ENCODE results near the gene RSRC1. TPM values are rescaled to one million over a fixed set of nuclear protein-coding genes. Genes with fewer than 3 reads are reported as not detected.

The RSRC1 gene
- total and polyA plus RNA-seq, 2 donors (not counting 1 experiment from before 2014, with no cell fraction given) = 4.5 to 54.6 TPM

- no peaks in the 10 kb centered on the region for H3K36me3 ChIP-seq (replicated peaks in 1 of 2; ENCODE audit: control extremely low read depth in 1 of 2, control insufficient read depth in 1 of 2, extremely low read depth in 1 of 2, insufficient read depth in 2 of 2, low read length in 1 of 2)
- H3K4me2 ChIP-seq (replicated peaks; ENCODE audit: low read depth, low read length, poor library complexity, severe bottlenecking) = no peak overlapping the region
- Mint-ChIP-seq H3K4me1 (no peaks in the 10 kb centered on the region), H3K27me3 (peaks cover 39% of the 10 kb centered on the region), H3K9me3 (ENCODE audit: insufficient read depth) (no peaks in the 10 kb centered on the region), H3K27ac (no peak overlapping the region), H3K4me3 (no peak overlapping the region)
- H3K4me1 ChIP-seq (ENCODE audit: control insufficient read depth in 2 of 2, insufficient read depth in 2 of 2, low read length in 2 of 2) = no peaks in the 10 kb centered on the region
- no peaks in the 10 kb centered on the region for H4K20me1 ChIP-seq (ENCODE audit: control insufficient read depth, insufficient read depth, low read length, poor library complexity, severe bottlenecking)
- ATAC-seq (ENCODE audit: low read depth) (no peak), DNase-seq (no peak)
- H3K79me2 ChIP-seq (ENCODE audit: control insufficient read depth, insufficient read depth, low read length) = no peaks in the 10 kb centered on the region
- TF ChIP-seq CTCF (IDR thresholded peaks at IDR 0.05) = no peak
- TF ChIP-seq EZH2 (IDR thresholded peaks at IDR 0.05; ENCODE audit: borderline replicate concordance, insufficient read depth, low read depth, low read length, poor library complexity, severe bottlenecking) = no peak
- H3K9ac ChIP-seq (ENCODE audit: low read length) = no peak overlapping the region
- H2AFZ ChIP-seq (ENCODE audit: insufficient read depth, low read depth, low read length, poor library complexity, severe bottlenecking) = no peak overlapping the region
- POLR2A ChIA-PET = no interaction called here
- no peak overlapping the region for H3K4me3 ChIP-seq (ENCODE audit: control extremely low read depth in 1 of 5, extremely low read depth in 1 of 5, insufficient read depth in 1 of 5, low read depth in 2 of 5, low read length in 4 of 5)
- H3K27ac ChIP-seq (ENCODE audit: low read length in 2 of 2) = no peak overlapping the region
- intact Hi-C loops (cut with micrococcal nuclease) = no loop called here
- peaks cover 0 to 13% (median 9%) of the 10 kb centered on the region in 4 experiments for H3K27me3 ChIP-seq (replicated peaks in 1 of 4; ENCODE audit: control extremely low read depth in 1 of 4, control insufficient read depth in 3 of 4, insufficient read depth in 4 of 4, low read length in 3 of 4)
- CTCF ChIA-PET = no interaction called here
- H3K9me3 ChIP-seq (ENCODE audit: control extremely low read depth in 1 of 3, control insufficient read depth in 2 of 3, insufficient read depth in 1 of 3, low read length in 2 of 3) = no peaks in the 10 kb centered on the region
Measured at GRCh38 chr3:158085358-158085757, 24.5 kb upstream of the RSRC1 start.

- Mint-ChIP-seq H3K27me3 (peaks cover 43% of the 10 kb centered on the region), H3K27ac (no peak overlapping the region), H3K4me1 (no peaks in the 10 kb centered on the region), H3K4me3 (no peak overlapping the region), H3K9me3 (ENCODE audit: insufficient read depth) (no peaks in the 10 kb centered on the region)
- no peak overlapping the region for H3K27ac ChIP-seq (ENCODE audit: low read length in 2 of 2)
- ChIA-PET POLR2A (no interaction called here), CTCF (no interaction called here)
- H2AFZ ChIP-seq (ENCODE audit: insufficient read depth, low read depth, low read length, poor library complexity, severe bottlenecking) = no peak overlapping the region
- H4K20me1 ChIP-seq (ENCODE audit: control insufficient read depth, insufficient read depth, low read length, poor library complexity, severe bottlenecking) = no peaks in the 10 kb centered on the region
- intact Hi-C loops (cut with micrococcal nuclease) = no loop called here
- H3K9ac ChIP-seq (ENCODE audit: low read length) = no peak overlapping the region
- no peak overlapping the region for H3K4me2 ChIP-seq (replicated peaks; ENCODE audit: low read depth, low read length, poor library complexity, severe bottlenecking)
- no peaks in the 10 kb centered on the region for H3K4me1 ChIP-seq (ENCODE audit: control insufficient read depth in 2 of 2, insufficient read depth in 2 of 2, low read length in 2 of 2)
- no peak overlapping the region for H3K4me3 ChIP-seq (ENCODE audit: control extremely low read depth in 1 of 5, extremely low read depth in 1 of 5, insufficient read depth in 1 of 5, low read depth in 2 of 5, low read length in 4 of 5)
- DNase-seq = no peak
- no peaks in the 10 kb centered on the region for H3K36me3 ChIP-seq (replicated peaks in 1 of 2; ENCODE audit: control extremely low read depth in 1 of 2, control insufficient read depth in 1 of 2, extremely low read depth in 1 of 2, insufficient read depth in 2 of 2, low read length in 1 of 2)
- H3K9me3 ChIP-seq (ENCODE audit: control extremely low read depth in 1 of 3, control insufficient read depth in 2 of 3, insufficient read depth in 1 of 3, low read length in 2 of 3) = no peaks in the 10 kb centered on the region
- no peaks in the 10 kb centered on the region for H3K79me2 ChIP-seq (ENCODE audit: control insufficient read depth, insufficient read depth, low read length)
- H3K27me3 ChIP-seq (replicated peaks in 1 of 4; ENCODE audit: control extremely low read depth in 1 of 4, control insufficient read depth in 3 of 4, insufficient read depth in 4 of 4, low read length in 3 of 4) = peaks cover 0 to 14% (median 10%) of the 10 kb centered on the region in 4 experiments
- no peak for ATAC-seq (ENCODE audit: low read depth)
- WGBS (ENCODE audit: insufficient coverage) = no CpG with 5 or more reads among the region's 1 CpG
- TF ChIP-seq CTCF (IDR thresholded peaks at IDR 0.05) (no peak), EZH2 (IDR thresholded peaks at IDR 0.05; ENCODE audit: borderline replicate concordance, insufficient read depth, low read depth, low read length, poor library complexity, severe bottlenecking) (no peak)
Measured at GRCh38 chr3:158085931-158086330, 24.0 kb upstream of the RSRC1 start.
